HG03097 (cell line): ENCODE results near the gene ASB11.

ENCODE experiments used
- ATAC-seq: cut with Tn5 transposase; IDR thresholded peaks from one replicate; pipeline ENCODE4 v1.9.1; 2021; ENCODE audit not compliant: unreplicated experiment, low FRiP score

ASB11 gene, protein sequence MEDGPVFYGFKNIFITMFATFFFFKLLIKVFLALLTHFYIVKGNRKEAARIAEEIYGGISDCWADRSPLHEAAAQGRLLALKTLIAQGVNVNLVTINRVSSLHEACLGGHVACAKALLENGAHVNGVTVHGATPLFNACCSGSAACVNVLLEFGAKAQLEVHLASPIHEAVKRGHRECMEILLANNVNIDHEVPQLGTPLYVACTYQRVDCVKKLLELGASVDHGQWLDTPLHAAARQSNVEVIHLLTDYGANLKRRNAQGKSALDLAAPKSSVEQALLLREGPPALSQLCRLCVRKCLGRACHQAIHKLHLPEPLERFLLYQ

GRCh38 chrX:15315509-15315908 lies at the start of gene ASB11:
Gene ASB11, minus strand, starts transcription at chrX:15315640. Its CDS starts 35 bp downstream, at chrX:15315605.
- ATAC-seq, result no peak

- ATAC-seq, result no peak
These were observed 44.3 kb upstream of the ASB11 start for GRCh38 chrX:15359701-15360100.

DNA sequence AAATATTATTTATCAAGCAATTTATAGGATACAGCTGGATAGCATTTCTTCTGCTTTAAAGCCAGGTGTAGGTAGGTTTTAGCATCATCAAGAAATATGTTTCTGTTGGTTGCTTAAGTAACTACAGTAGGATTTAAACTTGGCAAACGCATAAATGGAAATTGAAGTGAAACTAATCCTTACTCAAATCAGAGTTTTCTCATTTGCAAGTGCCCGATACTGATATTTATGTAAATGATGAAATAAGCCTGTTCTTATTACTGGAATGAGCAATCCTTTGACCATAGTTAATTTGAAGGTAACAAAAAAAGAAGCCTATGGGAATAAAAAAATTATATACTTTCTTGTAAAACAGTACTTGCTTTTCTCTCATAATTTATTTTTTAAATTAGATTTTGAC lies 43.1 kb upstream of the ASB11 start:
- ATAC-seq, result no peak

GRCh38 chrX:15356444-15356843 lies 41.0 kb upstream of the ASB11 start:
- no peak for ATAC-seq

- no peak for ATAC-seq
These were observed 35.0 kb upstream of the ASB11 start for GRCh38 chrX:15350329-15350996.

DNA sequence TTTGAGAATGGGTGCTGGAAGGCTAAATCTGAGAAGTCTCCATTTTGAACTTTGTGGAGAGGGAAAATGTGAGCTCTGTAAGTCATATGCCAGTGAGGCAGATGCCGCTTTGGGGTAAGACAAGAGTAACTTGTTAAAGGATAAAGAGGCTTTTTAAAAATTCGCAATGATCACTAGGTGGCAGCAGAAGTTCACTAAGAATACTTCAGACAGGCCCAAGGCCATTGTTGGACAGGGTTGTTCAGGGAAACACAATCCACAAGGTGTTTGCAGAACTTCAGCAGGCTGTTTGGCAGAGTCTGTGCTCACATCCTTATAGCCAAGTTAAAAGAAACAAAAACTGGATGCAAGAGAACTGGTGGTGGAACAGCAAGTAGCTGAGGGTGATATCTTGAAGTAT lies 33.6 kb upstream of the ASB11 start:
- ATAC-seq, result no peak

GRCh38 chrX:15345976-15346375 lies 30.5 kb upstream of the ASB11 start:
- no peak for ATAC-seq

GRCh38 chrX:15344106-15344505 lies 28.7 kb upstream of the ASB11 start:
- ATAC-seq, result no peak

DNA sequence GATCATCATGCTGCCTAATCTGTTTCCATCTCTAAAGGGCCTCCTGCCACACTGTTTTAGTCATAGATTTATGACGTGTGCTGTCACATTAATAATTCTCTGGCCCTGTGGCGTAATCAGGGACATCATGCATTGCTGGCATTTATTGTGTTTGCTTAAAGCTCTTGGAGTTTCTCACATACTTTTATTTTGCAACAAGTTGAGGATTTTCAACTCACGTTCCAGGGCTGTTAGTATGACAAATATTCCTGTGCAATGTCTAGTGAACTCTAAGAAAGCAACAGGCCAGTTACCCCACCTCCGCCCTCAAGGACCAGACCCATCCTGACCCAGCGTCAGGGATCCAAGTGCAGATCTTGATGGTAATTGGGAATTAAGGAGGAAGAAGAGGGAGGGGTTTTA lies 27.6 kb upstream of the ASB11 start:
- ATAC-seq, result no peak

DNA sequence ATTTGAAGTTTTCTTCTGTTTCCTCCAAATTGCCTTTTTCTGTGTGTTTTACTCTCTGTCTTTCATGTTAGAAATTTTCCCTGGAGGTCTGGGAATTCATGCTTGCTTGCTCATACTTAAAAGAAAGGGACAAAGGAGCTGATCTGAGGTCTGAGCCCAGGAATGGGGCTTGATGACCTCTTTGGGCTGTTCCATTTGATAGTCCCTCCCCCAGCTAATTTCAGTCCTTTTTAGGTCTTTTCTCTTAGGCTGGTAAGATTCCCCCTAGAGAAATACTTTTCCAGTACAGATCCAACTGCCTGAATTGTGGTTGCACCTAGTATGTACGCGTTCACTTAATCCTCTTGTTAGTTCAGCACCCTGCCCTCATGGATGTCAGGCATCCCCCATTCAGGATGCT lies 25.4 kb upstream of the ASB11 start:
- no peak for ATAC-seq

GRCh38 chrX:15336023-15336413 lies 20.6 kb upstream of the ASB11 start:
- ATAC-seq, result no peak

- peak; percentile 99 for ATAC-seq
These were observed 19.9 kb upstream of the ASB11 start, which contains the start of gene PIGA for GRCh38 chrX:15335135-15336022. Gene PIGA, minus strand, starts transcription at chrX:15335523. Its CDS starts 3,593 bp downstream, at chrX:15331930.

GRCh38 chrX:15334561-15334960 lies 19.1 kb upstream of the ASB11 start:
- ATAC-seq, result no peak

- ATAC-seq, result no peak
These were observed 13.4 kb upstream of the ASB11 start for GRCh38 chrX:15328821-15329220.

GRCh38 chrX:15328131-15328530 lies 12.7 kb upstream of the ASB11 start:
- no peak for ATAC-seq

GRCh38 chrX:15322472-15322871 lies 7.0 kb upstream of the ASB11 start:
- ATAC-seq, result no peak

- no peak for ATAC-seq
These were observed 6.6 kb upstream of the ASB11 start for GRCh38 chrX:15322072-15322471.

DNA sequence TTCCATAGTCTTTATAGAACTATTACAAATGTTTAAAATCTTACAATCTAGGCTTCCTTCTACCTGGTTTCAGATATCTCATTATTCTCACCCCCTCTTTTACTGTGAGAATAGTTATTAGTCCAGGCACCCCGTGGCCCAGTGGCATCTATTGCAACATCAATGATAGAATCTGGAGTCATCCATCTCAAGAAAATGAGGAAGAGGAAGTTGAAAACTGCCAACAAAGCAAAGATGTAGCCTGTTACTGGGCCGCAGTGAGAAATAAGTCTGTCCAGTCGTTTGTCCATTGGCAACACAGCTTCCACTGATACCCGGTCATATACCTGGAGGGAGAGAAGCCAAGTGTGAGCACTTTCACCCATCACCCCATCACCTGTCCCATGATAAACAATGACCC lies 6.0 kb upstream of the ASB11 start:
- no peak for ATAC-seq

- no peak for ATAC-seq
These were observed 4.9 kb upstream of the ASB11 start for GRCh38 chrX:15320297-15320696.

DNA sequence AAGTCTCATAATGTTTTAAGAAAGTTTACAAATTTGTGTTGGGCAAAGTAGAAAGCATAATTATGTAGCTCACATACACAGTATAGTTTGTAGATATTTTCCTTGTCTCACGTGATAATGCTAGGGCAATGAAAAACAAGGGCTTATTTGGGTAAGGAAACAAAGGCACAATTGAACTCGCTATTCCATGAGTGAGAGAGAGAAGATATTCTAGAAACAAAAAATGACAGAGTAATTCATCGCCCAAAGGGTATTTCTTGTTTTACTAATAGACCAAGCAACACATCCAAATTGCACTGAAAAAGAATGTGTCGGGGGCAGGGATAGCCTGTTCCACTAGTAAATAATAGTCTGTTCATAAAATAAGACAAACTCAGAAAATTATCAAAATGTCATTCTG lies 3.6 kb upstream of the ASB11 start:
- no peak for ATAC-seq

DNA sequence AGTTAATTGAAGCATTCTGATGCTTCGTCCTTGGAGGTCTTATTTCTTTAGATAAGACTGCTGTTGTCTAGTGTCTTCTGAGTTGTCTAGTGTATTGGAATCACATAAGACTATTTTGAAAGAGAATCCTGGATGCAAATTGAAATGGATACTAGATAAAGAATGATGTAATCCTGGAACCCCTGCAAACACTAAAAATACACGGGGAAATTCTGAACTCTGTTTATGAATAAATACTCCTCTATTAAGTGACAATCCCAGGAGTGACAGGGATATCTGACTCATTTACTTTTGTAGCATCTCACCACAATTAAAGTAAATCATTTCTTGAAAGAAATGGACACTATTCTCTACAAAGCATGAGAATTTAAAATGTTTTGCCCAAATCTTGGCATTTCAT lies 968 bp downstream of the ASB11 start:
- ATAC-seq, result no peak
